Panc1 (cell line): ENCODE results near the gene EPHB1. TPM values are rescaled to one million over a fixed set of nuclear protein-coding genes. Genes with fewer than 3 reads are reported as not detected.
A peak's percentile ranks its signal among the peaks of the same experiment; 100 is the strongest.

Experiments
- ATAC-seq: fragments of 200-7000 bp; cut with Tn5 transposase; 2 replicates; pipeline ENCODE4 v1.9.1; 2020; ENCODE audit warnings: mild to moderate bottlenecking, moderate library complexity
- BruUV-seq: library from RNA; stranded (reverse); fragments of 400-500 nt; replicated peaks from 2 replicates; lab custom pipeline; 2021; lab: Mats Ljungman, UMichigan
- CTCF ChIA-PET: fragments of 300-600 bp; sonication (Branson Sonifier 250); formaldehyde crosslinking; loops from one replicate; lab custom pipeline; 2022; ENCODE audit warnings: antibody characterized with exemption; lab: Charles Lee
- POLR2A ChIA-PET: fragments of 300-600 bp; sonication (Branson Sonifier 250); formaldehyde crosslinking; loops from one replicate; lab custom pipeline; 2022; ENCODE audit warnings: antibody characterized with exemption; lab: Charles Lee
- DNase-seq: peaks from one replicate; pipeline ENCODE4 v3.0.0-alpha.2; 2010; ENCODE audit warnings: low read depth, low spot score
- H3K27ac ChIP-seq: 2 replicates; pipeline ENCODE4 v1.5.1; 2011; ENCODE audit warnings: mild to moderate bottlenecking, low read length, inconsistent platforms
- H3K27me3 ChIP-seq: fragments of 200-500 bp; sonication (Bioruptor generic); 2 replicates; pipeline ENCODE4 v1.6.0; 2014; ENCODE audit warnings: low read length, inconsistent platforms; ENCODE audit not compliant: control insufficient read depth, insufficient read depth
- H3K36me3 ChIP-seq: fragments of 200-500 bp; sonication (Bioruptor generic); 2 replicates; pipeline ENCODE4 v1.5.1; 2014; ENCODE audit warnings: inconsistent platforms, mild to moderate bottlenecking, low read length, moderate library complexity; ENCODE audit not compliant: control insufficient read depth, insufficient read depth
- H3K4me1 ChIP-seq: 2 replicates; pipeline ENCODE4 v1.5.1; 2011; ENCODE audit warnings: inconsistent platforms, mild to moderate bottlenecking, low read length, moderate library complexity; ENCODE audit not compliant: control insufficient read depth, insufficient read depth
- H3K4me3 ChIP-seq, 2 experiments: 2 replicates each; pipeline ENCODE4 v1.5.1; 2011 to 2012; ENCODE audit warnings: low read depth in 2 of 2, low read length in 2 of 2, mild to moderate bottlenecking in 2 of 2, inconsistent platforms in 1 of 2, moderate library complexity in 1 of 2
- H3K9me3 ChIP-seq: fragments of 200-500 bp; sonication (Bioruptor generic); 2 replicates; pipeline ENCODE4 v1.5.1; 2014; ENCODE audit warnings: low read depth, mild to moderate bottlenecking, inconsistent platforms, low read length, moderate library complexity; ENCODE audit not compliant: control insufficient read depth, insufficient read depth
- POLR2AphosphoS5 ChIP-seq: IDR thresholded peaks from 2 replicates; pipeline ENCODE4 v1.6.1; 2012; ENCODE audit warnings: mild to moderate bottlenecking, low read depth, low read length, moderate library complexity
- SIN3A ChIP-seq: IDR thresholded peaks from 2 replicates; pipeline ENCODE4 v1.6.1; 2012; ENCODE audit warnings: low read depth, mild to moderate bottlenecking, low read length, moderate library complexity, borderline replicate concordance; ENCODE audit not compliant: insufficient read depth
- TCF7L2 ChIP-seq: IDR thresholded peaks from 2 replicates; pipeline ENCODE4 v1.6.1; 2011; ENCODE audit warnings: mild to moderate bottlenecking, low read depth, low read length, inconsistent platforms
- in situ Hi-C: cut with HindIII; loops from 2 replicates; pipeline ENCODE4 v1.10.0; 2016; ENCODE audit warnings: low sequenced_read_pairs, low pct_unique_long_range_greater_than_20kb
- intact Hi-C: fragments of 100-400 bp; cut with micrococcal nuclease; formaldehyde crosslinking; loops from one replicate; pipeline ENCODE4 v1.10.0; 2022; ENCODE audit not compliant: unreplicated experiment
- total RNA-seq: library from RNA; stranded (reverse); gene quantifications from one replicate; pipeline ENCODE4 v1.2.1, GENCODE V29; 2021; ENCODE audit not compliant: unreplicated experiment
- TF ChIP-seq, protein P1 (sequence below), 2 experiments: IDR thresholded peaks; 2 replicates each; pipeline ENCODE4 v1.6.1; 2011 to 2012; ENCODE audit warnings: low read depth in 2 of 2, control low read depth in 1 of 2, low read length in 1 of 2, mild to moderate bottlenecking in 1 of 2, moderate library complexity in 1 of 2; ENCODE audit not compliant: insufficient read depth in 1 of 2
- TF ChIP-seq, protein P2 (sequence below): fragments of 450-650 bp; IDR thresholded peaks from 2 replicates; pipeline ENCODE4 v1.5.1; 2017; ENCODE audit warnings: mild to moderate bottlenecking

EPHB1 gene
- total RNA-seq, 1 experiment from 2014 or later, result 0.46 TPM

DNA sequence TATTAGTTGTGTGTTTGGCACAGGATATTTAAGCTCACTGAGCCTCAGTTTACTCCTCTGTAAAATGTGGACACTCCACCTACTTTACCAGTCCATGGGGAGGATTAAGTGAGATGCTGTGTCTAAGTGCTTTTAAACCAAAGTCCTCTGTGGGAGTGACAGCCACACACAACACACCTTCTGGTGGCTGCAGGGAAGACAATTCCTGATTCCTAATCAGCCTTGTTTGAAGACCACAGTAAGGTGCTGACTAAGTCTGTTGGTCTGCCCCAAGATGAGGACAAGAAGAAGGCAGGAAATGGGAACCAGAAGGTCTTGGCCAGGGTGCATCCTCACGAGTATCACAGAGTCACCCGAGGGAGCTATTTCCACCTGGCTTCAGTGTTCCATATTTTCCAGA, 52.3 kb downstream of the EPHB1 start:
- ChIA-PET POLR2A (no interaction called here), CTCF (no interaction called here)
- Histone ChIP-seq H3K4me1 (no peaks in the 10 kb centered on the region), H3K27ac (no peak overlapping the region), H3K27me3 (no peaks in the 10 kb centered on the region; the same call in 1 of the 2 replicates), H3K4me3 (no peak overlapping the region), H3K36me3 (no peaks in the 10 kb centered on the region), H3K9me3 (no peaks in the 10 kb centered on the region)
- in situ Hi-C loops (no loop called here), intact Hi-C loops (no loop called here)
- DNase-seq, result no peak
- BruUV-seq, result no TSS peak
- 0 out of 2 replicates have a peak, but pooled peaks have one; percentile 11 for ATAC-seq
- no peak for TF ChIP-seq SIN3A
- no peak for TF ChIP-seq POLR2AphosphoS5
- no peak for TF ChIP-seq TCF7L2
- TF ChIP-seq, protein P1, sequence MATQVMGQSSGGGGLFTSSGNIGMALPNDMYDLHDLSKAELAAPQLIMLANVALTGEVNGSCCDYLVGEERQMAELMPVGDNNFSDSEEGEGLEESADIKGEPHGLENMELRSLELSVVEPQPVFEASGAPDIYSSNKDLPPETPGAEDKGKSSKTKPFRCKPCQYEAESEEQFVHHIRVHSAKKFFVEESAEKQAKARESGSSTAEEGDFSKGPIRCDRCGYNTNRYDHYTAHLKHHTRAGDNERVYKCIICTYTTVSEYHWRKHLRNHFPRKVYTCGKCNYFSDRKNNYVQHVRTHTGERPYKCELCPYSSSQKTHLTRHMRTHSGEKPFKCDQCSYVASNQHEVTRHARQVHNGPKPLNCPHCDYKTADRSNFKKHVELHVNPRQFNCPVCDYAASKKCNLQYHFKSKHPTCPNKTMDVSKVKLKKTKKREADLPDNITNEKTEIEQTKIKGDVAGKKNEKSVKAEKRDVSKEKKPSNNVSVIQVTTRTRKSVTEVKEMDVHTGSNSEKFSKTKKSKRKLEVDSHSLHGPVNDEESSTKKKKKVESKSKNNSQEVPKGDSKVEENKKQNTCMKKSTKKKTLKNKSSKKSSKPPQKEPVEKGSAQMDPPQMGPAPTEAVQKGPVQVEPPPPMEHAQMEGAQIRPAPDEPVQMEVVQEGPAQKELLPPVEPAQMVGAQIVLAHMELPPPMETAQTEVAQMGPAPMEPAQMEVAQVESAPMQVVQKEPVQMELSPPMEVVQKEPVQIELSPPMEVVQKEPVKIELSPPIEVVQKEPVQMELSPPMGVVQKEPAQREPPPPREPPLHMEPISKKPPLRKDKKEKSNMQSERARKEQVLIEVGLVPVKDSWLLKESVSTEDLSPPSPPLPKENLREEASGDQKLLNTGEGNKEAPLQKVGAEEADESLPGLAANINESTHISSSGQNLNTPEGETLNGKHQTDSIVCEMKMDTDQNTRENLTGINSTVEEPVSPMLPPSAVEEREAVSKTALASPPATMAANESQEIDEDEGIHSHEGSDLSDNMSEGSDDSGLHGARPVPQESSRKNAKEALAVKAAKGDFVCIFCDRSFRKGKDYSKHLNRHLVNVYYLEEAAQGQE (IDR thresholded peaks at IDR 0.05; ENCODE audit: insufficient read depth in 1 of 2, low read depth in 2 of 2, low read length in 1 of 2), result no peak
- TF ChIP-seq, protein P2, sequence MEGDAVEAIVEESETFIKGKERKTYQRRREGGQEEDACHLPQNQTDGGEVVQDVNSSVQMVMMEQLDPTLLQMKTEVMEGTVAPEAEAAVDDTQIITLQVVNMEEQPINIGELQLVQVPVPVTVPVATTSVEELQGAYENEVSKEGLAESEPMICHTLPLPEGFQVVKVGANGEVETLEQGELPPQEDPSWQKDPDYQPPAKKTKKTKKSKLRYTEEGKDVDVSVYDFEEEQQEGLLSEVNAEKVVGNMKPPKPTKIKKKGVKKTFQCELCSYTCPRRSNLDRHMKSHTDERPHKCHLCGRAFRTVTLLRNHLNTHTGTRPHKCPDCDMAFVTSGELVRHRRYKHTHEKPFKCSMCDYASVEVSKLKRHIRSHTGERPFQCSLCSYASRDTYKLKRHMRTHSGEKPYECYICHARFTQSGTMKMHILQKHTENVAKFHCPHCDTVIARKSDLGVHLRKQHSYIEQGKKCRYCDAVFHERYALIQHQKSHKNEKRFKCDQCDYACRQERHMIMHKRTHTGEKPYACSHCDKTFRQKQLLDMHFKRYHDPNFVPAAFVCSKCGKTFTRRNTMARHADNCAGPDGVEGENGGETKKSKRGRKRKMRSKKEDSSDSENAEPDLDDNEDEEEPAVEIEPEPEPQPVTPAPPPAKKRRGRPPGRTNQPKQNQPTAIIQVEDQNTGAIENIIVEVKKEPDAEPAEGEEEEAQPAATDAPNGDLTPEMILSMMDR, result no peak

DNA sequence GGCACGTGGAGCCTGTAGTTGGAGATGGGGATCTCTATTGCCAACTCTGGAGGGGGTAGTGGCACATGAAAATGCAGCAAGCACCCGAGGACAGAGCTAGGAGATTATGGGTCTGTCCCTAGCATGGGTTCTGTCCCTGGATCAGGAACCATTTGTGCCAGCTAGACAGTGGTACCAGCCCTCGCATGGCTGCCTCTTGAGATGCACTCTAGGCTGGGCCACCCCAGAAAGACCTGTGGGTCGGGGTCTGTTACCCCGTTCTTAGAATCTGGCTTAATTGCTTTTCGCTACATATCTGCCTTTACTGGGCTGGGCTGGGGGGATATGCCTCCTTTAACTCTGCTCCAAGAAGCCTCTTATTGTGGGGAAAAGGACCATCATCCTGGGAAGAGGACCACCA, 54.5 kb downstream of the EPHB1 start:
- in situ Hi-C loops (no loop called here), intact Hi-C loops (no loop called here)
- ATAC-seq, result no peak
- H3K27ac ChIP-seq, result no peak overlapping the region
- ChIA-PET POLR2A (no interaction called here), CTCF (no interaction called here)
- no peak for DNase-seq
- no peaks in the 10 kb centered on the region for H3K36me3 ChIP-seq
- H3K4me3 ChIP-seq, result no peak overlapping the region
- no peaks in the 10 kb centered on the region for H3K4me1 ChIP-seq
- H3K9me3 ChIP-seq, result no peaks in the 10 kb centered on the region
- TF ChIP-seq, protein P1 (IDR thresholded peaks at IDR 0.05; ENCODE audit: insufficient read depth in 1 of 2, low read depth in 2 of 2, low read length in 1 of 2), result no peak
- TF ChIP-seq SIN3A (no peak), TCF7L2 (no peak), POLR2AphosphoS5 (no peak)
- TF ChIP-seq, protein P2, result no peak
- no TSS peak for BruUV-seq
- no peaks in the 10 kb centered on the region; the same call in 1 of the 2 replicates for H3K27me3 ChIP-seq
